Measurements from ENCODE around the gene UPP1.

GRCh38 chr7:48148311-48148710 is 59.2 kb downstream of the UPP1 start:
- TF ChIP-seq POLR2A (IDR thresholded peaks at IDR 0.05; ENCODE audit: low read depth, low read length): no peak
- no peak for TF ChIP-seq POLR2AphosphoS5 (IDR thresholded peaks at IDR 0.05; ENCODE audit: low read depth, low read length)
- TF ChIP-seq TAF1 (IDR thresholded peaks at IDR 0.05; ENCODE audit: low read depth, low read length): no peak
- TF ChIP-seq SPI1 (IDR thresholded peaks at IDR 0.05; ENCODE audit: low read depth, low read length): no peak
- no peak for TF ChIP-seq POU2F2 (IDR thresholded peaks at IDR 0.05; ENCODE audit: low read depth, low read length)
